Fibroblast of lung (primary cell): ENCODE results near the gene PTPN14. TPM values are rescaled to one million over a fixed set of nuclear protein-coding genes. Genes with fewer than 3 reads are reported as not detected.
"Not testable (repeated sequence)": the region's sequence is repeated elsewhere in the genome, so short reads cannot be mapped to it uniquely, and the experiment has no call there.

Experiments used
- DNase-seq, 2 donors: peaks; one replicate each; pipeline versions ENCODE4 v3.0.0 to v3.0.0-alpha.2; 2010; ENCODE audit warnings: low read depth in 2 of 2
- H2AFZ ChIP-seq: 2 replicates; pipeline ENCODE4 v1.5.1; 2012; ENCODE audit warnings: low read length, control low read depth, inconsistent platforms
- H3K27ac ChIP-seq: 2 replicates; pipeline ENCODE4 v1.5.1; 2011; ENCODE audit warnings: low read length, control low read depth; ENCODE audit not compliant: insufficient read depth
- H3K27me3 ChIP-seq: 2 replicates; pipeline ENCODE4 v1.5.1; 2011; ENCODE audit warnings: mild to moderate bottlenecking, low read length; ENCODE audit not compliant: control insufficient read depth, insufficient read depth
- H3K36me3 ChIP-seq: 2 replicates; pipeline ENCODE4 v1.5.1; 2011; ENCODE audit warnings: low read length; ENCODE audit not compliant: control insufficient read depth, insufficient read depth
- H3K4me1 ChIP-seq: 2 replicates; pipeline ENCODE4 v1.5.1; 2011; ENCODE audit warnings: low read length; ENCODE audit not compliant: control insufficient read depth, insufficient read depth; ENCODE audit errors: extremely low read depth
- H3K4me2 ChIP-seq: 2 replicates; pipeline ENCODE4 v1.5.1; 2011; ENCODE audit warnings: low read length, control low read depth; ENCODE audit not compliant: insufficient read depth; ENCODE audit errors: extremely low read depth
- H3K4me3 ChIP-seq, 4 experiments: fragments of 200-600 bp in 1 of 4; sonication (generic) in 1 of 4; replicated peaks in 1 of 4; 2 replicates each; pipeline ENCODE4 v1.5.1; 2011 to 2016; ENCODE audit warnings: low read length in 4 of 4, low read depth in 3 of 4, mild to moderate bottlenecking in 3 of 4, control low read depth in 2 of 4, inconsistent platforms in 1 of 4, mixed read lengths in 1 of 4; ENCODE audit not compliant: insufficient read depth in 1 of 4; ENCODE audit errors: control extremely low read depth in 1 of 4
- H3K79me2 ChIP-seq: 2 replicates; pipeline ENCODE4 v1.5.1; 2012; ENCODE audit warnings: mild to moderate bottlenecking, low read length, inconsistent platforms; ENCODE audit not compliant: control insufficient read depth, insufficient read depth
- H3K9ac ChIP-seq: 2 replicates; pipeline ENCODE4 v1.5.1; 2011; ENCODE audit warnings: mild to moderate bottlenecking, low read length, control low read depth; ENCODE audit not compliant: insufficient read depth
- H3K9me3 ChIP-seq: 2 replicates; pipeline ENCODE4 v1.5.1; 2012; ENCODE audit warnings: low read depth, low read length; ENCODE audit not compliant: control insufficient read depth, insufficient read depth
- H4K20me1 ChIP-seq: 2 replicates; pipeline ENCODE4 v1.5.1; 2011; ENCODE audit warnings: low read length; ENCODE audit not compliant: control insufficient read depth, insufficient read depth; ENCODE audit errors: extremely low read depth
- EZH2 ChIP-seq: IDR thresholded peaks from 2 replicates; pipeline ENCODE4 v1.5.1; 2012; ENCODE audit warnings: low read length, control low read depth, mild to moderate bottlenecking; ENCODE audit errors: missing control alignments
- polyA plus RNA-seq, 2 donors: library from polyadenylated mRNA; depleted of rRNA in 1 of 2; stranded (reverse) in 1 of 2; unstranded in 1 of 2; fragments of >200 nt; gene quantifications; 2 replicates each; pipeline ENCODE4 v1.2.1, GENCODE V29; 2011 to 2012; ENCODE audit warnings: missing spikeins in 1 of 2
- total RNA-seq: library from RNA; depleted of rRNA; stranded (reverse); fragments of >200 nt; gene quantifications from 2 replicates; pipeline ENCODE4 v1.2.1, GENCODE V29; 2014
- TF ChIP-seq, protein P1 (sequence below), 2 donors: IDR thresholded peaks in 1 of 2; conservative IDR thresholded peaks in 1 of 2; 1 replicate in 1 of 2; 2 replicates in 1 of 2; pipeline ENCODE4 v1.5.1; 2011 to 2012; ENCODE audit warnings: low read length in 2 of 2, control low read depth in 1 of 2, inconsistent platforms in 1 of 2, low read depth in 1 of 2, mild to moderate bottlenecking in 1 of 2

PTPN14 gene
- total and polyA plus RNA-seq, 2 donors (not counting 1 experiment from before 2014, with no cell fraction given) = 38.7 to 56.1 TPM

DNA sequence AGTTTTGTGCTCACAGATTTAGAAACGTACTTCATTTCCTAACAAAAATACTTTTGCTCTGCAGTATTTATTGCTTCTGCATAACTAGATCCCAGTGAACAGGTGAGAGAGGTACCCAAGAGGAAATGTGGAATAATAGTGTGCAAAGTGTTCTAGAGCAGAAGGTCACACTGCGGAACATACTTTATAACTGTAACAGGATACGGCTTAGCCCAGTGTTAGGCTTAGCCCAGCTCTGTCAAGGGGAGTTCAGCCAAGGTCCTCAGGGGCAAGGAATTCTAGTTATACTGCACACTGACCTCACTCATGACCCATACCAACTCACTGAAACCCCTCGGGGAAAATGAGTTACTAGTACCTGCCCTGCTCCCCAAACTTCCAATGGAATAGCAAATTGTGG, 55.3 kb downstream of the PTPN14 start:
- H4K20me1 ChIP-seq = peaks cover 2% of the 10 kb centered on the region
- H3K9ac ChIP-seq = no peak overlapping the region
- no peak for DNase-seq
- H3K4me3 ChIP-seq = no peak overlapping the region
- no peak overlapping the region for H3K27ac ChIP-seq
- peaks cover 69% of the 10 kb centered on the region for H3K79me2 ChIP-seq
- H3K4me1 ChIP-seq = peaks cover 13% of the 10 kb centered on the region
- H2AFZ ChIP-seq = no peak overlapping the region
- peaks cover 2% of the 10 kb centered on the region for H3K36me3 ChIP-seq
- no peaks in the 10 kb centered on the region for H3K27me3 ChIP-seq
- TF ChIP-seq, protein P1, sequence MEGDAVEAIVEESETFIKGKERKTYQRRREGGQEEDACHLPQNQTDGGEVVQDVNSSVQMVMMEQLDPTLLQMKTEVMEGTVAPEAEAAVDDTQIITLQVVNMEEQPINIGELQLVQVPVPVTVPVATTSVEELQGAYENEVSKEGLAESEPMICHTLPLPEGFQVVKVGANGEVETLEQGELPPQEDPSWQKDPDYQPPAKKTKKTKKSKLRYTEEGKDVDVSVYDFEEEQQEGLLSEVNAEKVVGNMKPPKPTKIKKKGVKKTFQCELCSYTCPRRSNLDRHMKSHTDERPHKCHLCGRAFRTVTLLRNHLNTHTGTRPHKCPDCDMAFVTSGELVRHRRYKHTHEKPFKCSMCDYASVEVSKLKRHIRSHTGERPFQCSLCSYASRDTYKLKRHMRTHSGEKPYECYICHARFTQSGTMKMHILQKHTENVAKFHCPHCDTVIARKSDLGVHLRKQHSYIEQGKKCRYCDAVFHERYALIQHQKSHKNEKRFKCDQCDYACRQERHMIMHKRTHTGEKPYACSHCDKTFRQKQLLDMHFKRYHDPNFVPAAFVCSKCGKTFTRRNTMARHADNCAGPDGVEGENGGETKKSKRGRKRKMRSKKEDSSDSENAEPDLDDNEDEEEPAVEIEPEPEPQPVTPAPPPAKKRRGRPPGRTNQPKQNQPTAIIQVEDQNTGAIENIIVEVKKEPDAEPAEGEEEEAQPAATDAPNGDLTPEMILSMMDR (conservative IDR thresholded peaks at IDR 0.05 in 1 of 2, IDR thresholded peaks at IDR 0.05 in 1 of 2; ENCODE audit: low read depth in 1 of 2, low read length in 2 of 2) = no peak
- TF ChIP-seq EZH2 = no peak
- H3K9me3 ChIP-seq = no peaks in the 10 kb centered on the region
- no peak overlapping the region for H3K4me2 ChIP-seq

DNA sequence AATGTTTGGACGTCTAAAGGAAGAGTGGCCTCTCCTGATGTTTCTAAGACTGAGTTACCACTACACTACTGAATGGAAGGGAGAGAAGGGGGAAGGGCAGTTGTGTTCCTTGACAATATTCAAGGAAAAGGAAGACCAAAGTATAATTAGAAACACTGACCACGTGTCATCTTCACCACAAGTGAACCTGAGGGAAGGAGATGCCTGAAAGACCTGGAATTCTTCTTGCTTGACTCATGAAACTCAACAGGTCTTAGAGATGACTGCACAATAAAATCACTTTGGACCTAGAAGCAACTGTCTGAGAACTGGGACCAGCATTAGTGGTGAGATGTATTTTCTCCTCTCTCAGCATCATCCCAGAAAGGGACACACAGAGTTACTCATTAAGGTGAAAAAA, 56.7 kb downstream of the PTPN14 start:
- H3K79me2 ChIP-seq = peaks cover 64% of the 10 kb centered on the region
- no peak overlapping the region for H3K27ac ChIP-seq
- H3K36me3 ChIP-seq = peaks cover 2% of the 10 kb centered on the region
- H3K4me1 ChIP-seq = peaks cover 10% of the 10 kb centered on the region
- TF ChIP-seq EZH2 = no peak
- TF ChIP-seq, protein P1 (conservative IDR thresholded peaks at IDR 0.05 in 1 of 2, IDR thresholded peaks at IDR 0.05 in 1 of 2; ENCODE audit: low read depth in 1 of 2, low read length in 2 of 2) = no peak
- H3K4me2 ChIP-seq = no peak overlapping the region
- DNase-seq = peak in 1 of 2 donors; percentile 88
- no peak overlapping the region for H3K4me3 ChIP-seq
- peaks cover 2% of the 10 kb centered on the region for H4K20me1 ChIP-seq
- no peak overlapping the region for H3K9ac ChIP-seq
- H3K9me3 ChIP-seq = no peaks in the 10 kb centered on the region
- H3K27me3 ChIP-seq = no peaks in the 10 kb centered on the region
- H2AFZ ChIP-seq = no peak overlapping the region

DNA sequence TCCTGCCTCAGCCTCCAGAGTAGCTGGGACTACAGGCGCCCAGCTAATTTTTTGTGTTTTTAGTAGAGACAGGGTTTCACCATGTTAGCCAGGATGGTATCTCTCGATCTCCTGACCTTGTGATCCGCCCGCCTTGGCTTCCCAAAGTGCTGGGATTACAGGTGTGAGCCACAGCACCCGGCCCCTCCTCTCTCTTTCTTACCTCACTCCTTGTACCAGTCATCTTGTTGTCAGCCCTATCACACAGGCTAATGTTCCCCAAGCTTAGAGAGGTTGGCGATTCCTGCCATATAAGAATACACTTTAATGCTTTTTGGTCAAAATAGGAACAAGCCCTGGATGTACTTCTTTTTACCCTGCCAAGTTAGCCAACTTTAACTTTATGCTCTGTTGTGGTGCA, 57.2 kb downstream of the PTPN14 start:
- not testable (repeated sequence) for H3K27ac ChIP-seq, H3K4me3 ChIP-seq, H2AFZ ChIP-seq, H3K4me2 ChIP-seq, H4K20me1 ChIP-seq, H3K27me3 ChIP-seq, H3K9ac ChIP-seq, H3K9me3 ChIP-seq, H3K36me3 ChIP-seq, DNase-seq
- peaks cover 64% of the 10 kb centered on the region for H3K79me2 ChIP-seq
- peaks cover 10% of the 10 kb centered on the region for H3K4me1 ChIP-seq
